ENCODE results near the gene ADARB2. TPM values are rescaled to one million over a fixed set of nuclear protein-coding genes. Genes with fewer than 3 reads are reported as not detected.

ADARB2 gene
- total and polyA plus RNA-seq, 11 donors, result 0.07 to 1.2 (median 0.28) TPM; not detected in 4

GRCh38 chr10:1142596-1142995 lies 594.7 kb downstream of the ADARB2 start:
- ATAC-seq (no peak), DNase-seq (no peak)
- 42 to 49% (median 46%) methylated on average over 3 of the region's 3 CpGs for WGBS, 4 donors
- intact Hi-C loops (cut with DNase I), result no loop called here
- H3K4me1 ChIP-seq, result no peaks in the 10 kb centered on the region
- no peaks in the 10 kb centered on the region for H3K27me3 ChIP-seq
- no peak overlapping the region for H3K27ac ChIP-seq
- no peaks in the 10 kb centered on the region for H3K36me3 ChIP-seq
- peaks cover 0 to 38% (median 15%) of the 10 kb centered on the region in 12 donors for H3K9me3 ChIP-seq
- TF ChIP-seq POLR2A (IDR thresholded peaks at IDR 0.05) (no peak), CTCF (IDR thresholded peaks at IDR 0.05) (peak in 2 of 12 donors; percentile 3 to 16)
- no peak overlapping the region for H3K4me3 ChIP-seq

DNA sequence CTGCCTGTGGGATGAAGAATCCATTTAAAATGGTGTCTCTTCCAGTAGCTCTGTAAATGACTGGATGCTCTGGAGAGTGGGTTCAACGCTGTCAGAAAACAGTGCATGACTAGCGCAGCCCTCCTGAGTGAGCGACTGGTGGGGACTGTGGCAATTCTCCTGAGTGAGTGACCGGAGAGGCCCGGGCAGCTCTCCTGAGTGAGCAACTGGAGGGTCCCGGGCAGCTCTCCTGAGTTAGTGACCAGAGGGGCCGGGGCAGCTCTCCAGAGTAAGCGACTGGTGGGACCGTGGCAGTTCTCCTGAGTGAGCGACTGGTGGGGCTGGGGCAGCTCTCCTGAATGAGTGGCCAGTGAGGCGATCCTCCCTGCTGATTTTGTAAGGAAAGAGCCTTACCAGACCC lies 595.6 kb downstream of the ADARB2 start:
- H3K4me3 ChIP-seq, result no peak overlapping the region
- no peaks in the 10 kb centered on the region for H3K4me1 ChIP-seq
- H3K27ac ChIP-seq, result no peak overlapping the region
- DNase-seq (no peak), ATAC-seq (no peak)
- no peaks in the 10 kb centered on the region for H3K27me3 ChIP-seq
- H3K9me3 ChIP-seq, result peaks cover 0 to 37% (median 15%) of the 10 kb centered on the region in 12 donors
- WGBS, 4 donors, result 87 to 93% (median 91%) methylated on average over 10 to 11 of the region's 11 CpGs
- intact Hi-C loops (cut with DNase I), result no loop called here
- no peak for TF ChIP-seq POLR2A (IDR thresholded peaks at IDR 0.05)
- TF ChIP-seq CTCF (IDR thresholded peaks at IDR 0.05), result no peak
- H3K36me3 ChIP-seq, result no peaks in the 10 kb centered on the region

- ATAC-seq (no peak), DNase-seq (no peak)
- intact Hi-C loops (cut with DNase I), result no loop called here
- Histone ChIP-seq H3K4me1 (no peaks in the 10 kb centered on the region), H3K27ac (no peak overlapping the region), H3K36me3 (no peaks in the 10 kb centered on the region), H3K9me3 (peaks cover 0 to 32% (median 14%) of the 10 kb centered on the region in 12 donors), H3K27me3 (no peaks in the 10 kb centered on the region), H3K4me3 (no peak overlapping the region)
- TF ChIP-seq CTCF (IDR thresholded peaks at IDR 0.05) (no peak), POLR2A (IDR thresholded peaks at IDR 0.05) (no peak)
- WGBS, 4 donors, result 63 to 76% (median 65%) methylated on average over 7 of the region's 7 CpGs
Measured at GRCh38 chr10:1141261-1141660, 596.1 kb downstream of the ADARB2 start.

DNA sequence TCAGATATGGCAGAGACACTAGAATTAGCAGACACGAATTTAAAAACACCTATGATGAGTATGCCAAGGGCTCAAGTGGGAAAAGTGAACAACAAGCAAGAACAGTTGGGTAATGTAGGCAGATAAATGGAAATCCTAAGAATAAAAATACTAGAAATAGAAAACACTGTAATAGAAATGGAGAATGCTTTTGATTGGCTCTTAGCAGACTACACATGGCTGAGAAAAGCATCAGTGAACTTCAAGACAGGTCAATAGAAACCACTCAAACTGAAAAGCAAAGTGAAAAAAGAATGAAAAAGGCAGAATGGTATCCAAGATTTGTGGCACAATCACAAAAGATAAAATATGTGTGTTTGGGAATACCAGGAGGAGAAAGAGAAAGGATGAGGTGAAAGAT lies 598.8 kb downstream of the ADARB2 start:
- ATAC-seq (no peak), DNase-seq (no peak)
- H3K27ac ChIP-seq, result no peak overlapping the region
- H3K4me1 ChIP-seq, result no peaks in the 10 kb centered on the region
- H3K36me3 ChIP-seq, result no peaks in the 10 kb centered on the region
- H3K9me3 ChIP-seq, result peaks cover 0 to 19% (median 10%) of the 10 kb centered on the region in 12 donors
- H3K27me3 ChIP-seq, result no peaks in the 10 kb centered on the region
- intact Hi-C loops (cut with DNase I), result no loop called here
- WGBS, 4 donors, result 67 to 80% (median 73%) methylated on average over 1 of the region's 1 CpG
- no peak for TF ChIP-seq CTCF (IDR thresholded peaks at IDR 0.05)
- no peak for TF ChIP-seq POLR2A (IDR thresholded peaks at IDR 0.05)
- no peak overlapping the region for H3K4me3 ChIP-seq
